ENCODE data around the gene NRG2. TPM values are rescaled to one million over a fixed set of nuclear protein-coding genes. Genes with fewer than 3 reads are reported as not detected.
A peak's percentile ranks its signal among the peaks of the same experiment; 100 is the strongest.

NRG2 gene
- total and polyA plus RNA-seq, 2 donors (not counting 3 experiments of a cell fraction or from before 2014, with no cell fraction given), result 0.26 to 0.42 TPM

GRCh38 chr5:139982157-139982974, 60.7 kb downstream of the NRG2 start:
- H3K9ac ChIP-seq (replicated peaks; ENCODE audit: extremely low read depth, insufficient read depth, low read length), result no peak overlapping the region
- H3K36me3 ChIP-seq (ENCODE audit: control insufficient read depth in 2 of 2, extremely low read depth in 1 of 2, insufficient read depth in 2 of 2, low read length in 2 of 2), result no peaks in the 10 kb centered on the region
- no peaks in the 10 kb centered on the region for H4K20me1 ChIP-seq (replicated peaks; ENCODE audit: control insufficient read depth, extremely low read depth, insufficient read depth, low read length)
- H3K4me2 ChIP-seq (ENCODE audit: insufficient read depth, low read length), result no peak overlapping the region
- intact Hi-C loops (cut with micrococcal nuclease), result no loop called here
- dilution Hi-C loops (cut with MboI; ENCODE audit: extremely low pct_ligation_motif_present, low sequenced_read_pairs), result no loop called here
- H3K79me2 ChIP-seq (ENCODE audit: control insufficient read depth, insufficient read depth, low read length), result no peaks in the 10 kb centered on the region
- FAIRE-seq, result peak; percentile 49
- H3K4me3 ChIP-seq (replicated peaks in 1 of 3; ENCODE audit: insufficient read depth in 1 of 3, low read depth in 1 of 3, low read length in 3 of 3), result no peak overlapping the region
- ChIA-PET CTCF (interaction anchor here (1.0 to 5.9 kb wide), 3 partner anchors 13 to 207 kb away, joined by 3 to 37 read pairs (median 5); no protein-coding TSS in a partner anchor), POLR2A (no interaction called here)
- H3K27ac ChIP-seq (ENCODE audit: insufficient read depth, low read depth, low read length), result no peak overlapping the region
- DNase-seq (ENCODE audit: low read depth, low spot score), result peak; percentile 41
- no peaks in the 10 kb centered on the region for H3K9me1 ChIP-seq (replicated peaks; ENCODE audit: control insufficient read depth, extremely low read depth, insufficient read depth, low read length)
- H3K27me3 ChIP-seq (ENCODE audit: control insufficient read depth in 2 of 2, insufficient read depth in 2 of 2, low read length in 2 of 2), result peaks cover 8 to 9% of the 10 kb centered on the region in 2 experiments
- no TSS peak for BruUV-seq (replicated peaks)
- no peaks in the 10 kb centered on the region for H3K9me3 ChIP-seq (replicated peaks; ENCODE audit: control insufficient read depth, insufficient read depth, low read length)
- peaks cover 14% of the 10 kb centered on the region for H3K4me1 ChIP-seq (ENCODE audit: control insufficient read depth, extremely low read depth, insufficient read depth, low read length)
- no peak overlapping the region for H2AFZ ChIP-seq (ENCODE audit: low read depth, low read length)
- TF ChIP-seq POLR2AphosphoS5 (IDR thresholded peaks at IDR 0.05; ENCODE audit: insufficient read depth, low read depth, low read length) (no peak), FOS (IDR thresholded peaks at IDR 0.05; ENCODE audit: borderline replicate concordance, insufficient read depth, low read length) (no peak), JUN (IDR thresholded peaks at IDR 0.05; ENCODE audit: borderline replicate concordance, insufficient read depth, insufficient read length, low read depth) (no peak), CTCF (IDR thresholded peaks at IDR 0.05; ENCODE audit: extremely low read depth in 1 of 2, insufficient read depth in 1 of 2, low read depth in 1 of 2, low read length in 2 of 2) (no peak), GATA2 (IDR thresholded peaks at IDR 0.05; ENCODE audit: insufficient read depth, insufficient read length, low read depth, low read length) (no peak), MAX (IDR thresholded peaks at IDR 0.05; ENCODE audit: insufficient read depth, insufficient read length) (no peak), EZH2 (IDR thresholded peaks at IDR 0.05; ENCODE audit: borderline replicate concordance, low read depth, low read length, severe bottlenecking) (no peak), MYC (IDR thresholded peaks at IDR 0.05; ENCODE audit: low read depth, low read length) (no peak), POLR2A (IDR thresholded peaks at IDR 0.05; ENCODE audit: low read depth, low read length) (no peak)

All from endothelial cell of umbilical vein (primary cell).